Stimulated activated CD4-positive, alpha-beta T cell treated with anti-CD3 and anti-CD28 coated beads, TNF-alpha, amount 100 ng/mL, for 24 hours (primary cell): Measurements from ENCODE around the gene CDCP2.

Experiments used
- DNase-seq, 3 experiments: peaks; one replicate each; pipeline ENCODE4 v3.0.0-alpha.2; 2020; ENCODE audit warnings: low read depth in 3 of 3

The CDCP2 gene

GRCh38 chr1:54152696-54153095 lies at the start of gene CDCP2:
Gene CDCP2 (minus strand): TSS chr1:54153000. CDS start chr1:54152922, 78 bp downstream.
- DNase-seq: no peak

GRCh38 chr1:54200519-54200997 lies 47.8 kb upstream of the CDCP2 start:
- no peak for DNase-seq

- peak; percentile 78 to 88 (median 87) for DNase-seq
These were observed 47.1 kb upstream of the CDCP2 start, which contains the start of the genes CYB5RL and MRPL37 for GRCh38 chr1:54199765-54200518. Gene CYB5RL (minus strand): TSS chr1:54200030. CDS start chr1:54195616, 4,414 bp downstream. Gene MRPL37 (plus strand): TSS chr1:54200167. CDS start chr1:54200244, 77 bp downstream.

- DNase-seq: no peak
These were observed 46.5 kb upstream of the CDCP2 start for GRCh38 chr1:54199151-54199764.

- no peak for DNase-seq
These were observed 40.7 kb upstream of the CDCP2 start for GRCh38 chr1:54193453-54193852.

- DNase-seq: no peak
These were observed 38.7 kb upstream of the CDCP2 start for GRCh38 chr1:54191525-54191924.

GRCh38 chr1:54190526-54190925 lies 37.7 kb upstream of the CDCP2 start:
- DNase-seq: no peak

GRCh38 chr1:54188291-54188690 lies 35.5 kb upstream of the CDCP2 start:
- DNase-seq: no peak

GRCh38 chr1:54186056-54186455 lies 33.3 kb upstream of the CDCP2 start:
- DNase-seq: no peak

- DNase-seq: no peak
These were observed 28.0 kb upstream of the CDCP2 start for GRCh38 chr1:54180701-54181360.

GRCh38 chr1:54178296-54179070 lies 25.7 kb upstream of the CDCP2 start:
- DNase-seq: no peak

- no peak for DNase-seq
These were observed 24.9 kb upstream of the CDCP2 start for GRCh38 chr1:54177726-54178125.

- DNase-seq: no peak
These were observed 24.0 kb upstream of the CDCP2 start for GRCh38 chr1:54176621-54177327.

GRCh38 chr1:54174106-54174505 lies 21.3 kb upstream of the CDCP2 start:
- no peak for DNase-seq

- DNase-seq: no peak
These were observed 20.9 kb upstream of the CDCP2 start for GRCh38 chr1:54173681-54174080.

GRCh38 chr1:54172614-54173599 lies 20.1 kb upstream of the CDCP2 start:
- no peak for DNase-seq

- DNase-seq: no peak
These were observed 18.8 kb upstream of the CDCP2 start for GRCh38 chr1:54171606-54172005.

GRCh38 chr1:54171016-54171415 lies 18.2 kb upstream of the CDCP2 start:
- no peak for DNase-seq

GRCh38 chr1:54169068-54169467 lies 16.3 kb upstream of the CDCP2 start:
- DNase-seq: no peak
